ENCODE measurements around the gene LRRC23.
A peak's percentile ranks its signal among the peaks of the same experiment; 100 is the strongest.
"Not testable (repeated sequence)": the region's sequence is repeated elsewhere in the genome, so short reads cannot be mapped to it uniquely, and the experiment has no call there.

The LRRC23 gene

GRCh38 chr12:6883252-6883651 lies 21.4 kb upstream of the LRRC23 start:
- TF ChIP-seq, protein P1, sequence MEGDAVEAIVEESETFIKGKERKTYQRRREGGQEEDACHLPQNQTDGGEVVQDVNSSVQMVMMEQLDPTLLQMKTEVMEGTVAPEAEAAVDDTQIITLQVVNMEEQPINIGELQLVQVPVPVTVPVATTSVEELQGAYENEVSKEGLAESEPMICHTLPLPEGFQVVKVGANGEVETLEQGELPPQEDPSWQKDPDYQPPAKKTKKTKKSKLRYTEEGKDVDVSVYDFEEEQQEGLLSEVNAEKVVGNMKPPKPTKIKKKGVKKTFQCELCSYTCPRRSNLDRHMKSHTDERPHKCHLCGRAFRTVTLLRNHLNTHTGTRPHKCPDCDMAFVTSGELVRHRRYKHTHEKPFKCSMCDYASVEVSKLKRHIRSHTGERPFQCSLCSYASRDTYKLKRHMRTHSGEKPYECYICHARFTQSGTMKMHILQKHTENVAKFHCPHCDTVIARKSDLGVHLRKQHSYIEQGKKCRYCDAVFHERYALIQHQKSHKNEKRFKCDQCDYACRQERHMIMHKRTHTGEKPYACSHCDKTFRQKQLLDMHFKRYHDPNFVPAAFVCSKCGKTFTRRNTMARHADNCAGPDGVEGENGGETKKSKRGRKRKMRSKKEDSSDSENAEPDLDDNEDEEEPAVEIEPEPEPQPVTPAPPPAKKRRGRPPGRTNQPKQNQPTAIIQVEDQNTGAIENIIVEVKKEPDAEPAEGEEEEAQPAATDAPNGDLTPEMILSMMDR (IDR thresholded peaks at IDR 0.05): no peak
- Histone ChIP-seq H3K4me3 (no peak overlapping the region), H3K27ac (no peak overlapping the region), H3K27me3 (no peaks in the 10 kb centered on the region), H3K4me1 (no peaks in the 10 kb centered on the region), H3K9me3 (no peaks in the 10 kb centered on the region), H3K36me3 (peaks cover 8 to 39% (median 24%) of the 10 kb centered on the region in 3 donors)
- DNase-seq: no peak
- intact Hi-C loops (cut with DNase I; ENCODE audit: low total_unique reads): no loop called here

- intact Hi-C loops (cut with DNase I; ENCODE audit: low total_unique reads): no loop called here
- no peak overlapping the region for H3K27ac ChIP-seq
- TF ChIP-seq, protein P1 (IDR thresholded peaks at IDR 0.05): no peak
- H3K4me1 ChIP-seq: no peaks in the 10 kb centered on the region
- no peaks in the 10 kb centered on the region for H3K27me3 ChIP-seq
- peaks cover 8 to 39% (median 24%) of the 10 kb centered on the region in 3 donors for H3K36me3 ChIP-seq
- H3K9me3 ChIP-seq: no peaks in the 10 kb centered on the region
- DNase-seq: no peak
- no peak overlapping the region for H3K4me3 ChIP-seq
These were observed 20.9 kb upstream of the LRRC23 start for GRCh38 chr12:6883683-6884082.

DNA sequence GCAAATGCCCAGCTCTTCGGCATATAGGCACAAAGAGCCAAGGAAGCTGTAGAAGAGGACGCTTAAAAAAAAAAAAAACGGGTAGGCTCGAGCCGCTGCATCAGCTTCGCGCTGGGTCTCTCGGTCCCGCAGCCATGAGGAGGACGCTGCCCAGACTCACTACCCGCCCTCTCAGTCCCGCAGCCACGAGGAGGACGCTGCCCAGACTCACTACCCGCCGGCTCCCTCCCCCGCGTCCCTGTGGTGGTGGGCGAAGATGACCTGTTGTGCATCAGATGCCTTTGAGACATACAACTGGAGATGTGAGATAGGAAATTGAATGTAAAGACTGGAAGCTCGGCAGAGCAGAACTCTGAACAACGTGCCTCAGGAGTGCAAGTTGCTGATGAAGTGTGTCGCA lies 20.1 kb upstream of the LRRC23 start:
- TF ChIP-seq, protein P1 (IDR thresholded peaks at IDR 0.05): no peak
- peaks cover 8 to 39% (median 24%) of the 10 kb centered on the region in 3 donors for H3K36me3 ChIP-seq
- H3K27ac ChIP-seq: no peak overlapping the region
- no peak for DNase-seq
- no peaks in the 10 kb centered on the region for H3K4me1 ChIP-seq
- no peaks in the 10 kb centered on the region for H3K9me3 ChIP-seq
- no peaks in the 10 kb centered on the region for H3K27me3 ChIP-seq
- H3K4me3 ChIP-seq: no peak overlapping the region
- intact Hi-C loops (cut with DNase I; ENCODE audit: low total_unique reads): no loop called here

DNA sequence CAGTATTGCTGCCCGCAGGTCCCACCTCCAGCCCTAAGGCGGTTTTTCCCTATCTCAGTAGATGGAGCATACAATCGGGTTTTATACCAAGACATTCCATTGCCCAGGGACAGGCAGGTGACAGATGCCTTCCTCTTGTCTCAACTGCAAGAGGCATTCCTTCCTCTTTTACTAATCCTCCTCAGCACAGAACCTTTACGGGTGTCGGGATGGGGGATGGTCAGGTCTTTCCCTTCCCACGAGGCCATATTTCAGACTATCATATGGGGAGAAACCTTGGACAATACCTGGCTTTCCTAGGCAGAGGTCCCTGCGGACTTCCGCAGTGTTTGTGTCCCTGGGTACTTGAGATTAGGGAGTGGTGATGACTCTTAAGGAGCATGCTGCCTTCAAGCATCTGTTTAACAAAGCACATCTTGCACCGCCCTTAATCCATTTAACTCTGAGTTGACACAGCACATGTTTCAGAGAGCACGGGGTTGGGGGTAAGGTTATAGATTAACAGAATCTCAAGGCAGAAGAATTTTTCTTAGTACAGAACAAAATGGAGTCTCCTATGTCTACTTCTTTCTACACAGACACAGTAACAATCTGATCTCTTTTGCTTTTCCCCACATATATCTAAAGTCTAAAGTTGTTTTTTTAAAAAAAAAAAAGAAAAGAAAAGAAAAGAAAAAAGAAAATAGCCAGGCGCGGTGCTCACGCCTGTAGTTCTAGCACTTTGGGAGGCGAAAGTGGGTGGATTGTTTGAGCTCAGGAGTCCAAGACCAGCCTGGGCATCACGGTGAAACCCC lies 18.2 kb upstream of the LRRC23 start:
- DNase-seq; H3K27me3 ChIP-seq; H3K4me3 ChIP-seq; H3K9me3 ChIP-seq; H3K27ac ChIP-seq; intact Hi-C loops (cut with DNase I; ENCODE audit: low total_unique reads); H3K4me1 ChIP-seq: not testable (repeated sequence)
- peaks cover 8 to 39% (median 24%) of the 10 kb centered on the region in 3 donors for H3K36me3 ChIP-seq

GRCh38 chr12:6887460-6887859 lies 17.2 kb upstream of the LRRC23 start:
- peaks cover 0 to 15% (median 5%) of the 10 kb centered on the region in 4 donors for H3K4me1 ChIP-seq
- intact Hi-C loops (cut with DNase I; ENCODE audit: low total_unique reads): no loop called here
- no peak overlapping the region for H3K27ac ChIP-seq
- H3K4me3 ChIP-seq: no peak overlapping the region
- H3K27me3 ChIP-seq: peaks cover 0 to 3% of the 10 kb centered on the region in 2 donors
- TF ChIP-seq, protein P1 (IDR thresholded peaks at IDR 0.05): no peak
- H3K36me3 ChIP-seq: peaks cover 8 to 34% (median 21%) of the 10 kb centered on the region in 3 donors
- no peaks in the 10 kb centered on the region for H3K9me3 ChIP-seq
- no peak for DNase-seq

DNA sequence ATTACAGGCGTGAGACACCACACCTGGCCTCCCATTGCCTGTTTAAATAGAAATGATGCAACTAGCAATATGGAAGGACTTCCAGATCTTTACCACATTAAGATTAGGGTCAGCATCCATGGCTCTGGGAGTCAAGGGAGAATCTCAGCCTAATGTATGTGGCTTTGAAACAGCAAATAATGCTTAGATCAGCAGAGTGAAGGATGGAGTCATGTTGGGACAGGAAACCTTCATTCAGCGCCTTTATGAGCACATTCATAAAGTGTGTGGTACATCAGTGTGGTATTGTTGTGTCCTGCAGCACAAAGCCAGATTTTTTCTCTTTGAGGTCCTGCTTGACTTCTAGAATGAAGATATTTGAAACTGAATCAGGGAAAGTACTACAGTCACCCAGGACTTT lies 16.3 kb upstream of the LRRC23 start:
- Histone ChIP-seq H3K4me1 (peaks cover 0 to 15% (median 5%) of the 10 kb centered on the region in 4 donors), H3K27me3 (peaks cover 0 to 3% of the 10 kb centered on the region in 2 donors), H3K4me3 (no peak overlapping the region), H3K27ac (no peak overlapping the region), H3K9me3 (no peaks in the 10 kb centered on the region), H3K36me3 (peaks cover 8 to 25% (median 14%) of the 10 kb centered on the region in 3 donors)
- TF ChIP-seq, protein P1 (IDR thresholded peaks at IDR 0.05): no peak
- intact Hi-C loops (cut with DNase I; ENCODE audit: low total_unique reads): no loop called here
- no peak for DNase-seq

- H3K27ac ChIP-seq; H3K27me3 ChIP-seq; intact Hi-C loops (cut with DNase I; ENCODE audit: low total_unique reads); DNase-seq; H3K4me3 ChIP-seq; H3K9me3 ChIP-seq: not testable (repeated sequence)
- peaks cover 0 to 15% (median 5%) of the 10 kb centered on the region in 4 donors for H3K4me1 ChIP-seq
- H3K36me3 ChIP-seq: peaks cover 6 to 20% (median 11%) of the 10 kb centered on the region in 3 donors
These were observed 15.8 kb upstream of the LRRC23 start for GRCh38 chr12:6888794-6889193.

DNA sequence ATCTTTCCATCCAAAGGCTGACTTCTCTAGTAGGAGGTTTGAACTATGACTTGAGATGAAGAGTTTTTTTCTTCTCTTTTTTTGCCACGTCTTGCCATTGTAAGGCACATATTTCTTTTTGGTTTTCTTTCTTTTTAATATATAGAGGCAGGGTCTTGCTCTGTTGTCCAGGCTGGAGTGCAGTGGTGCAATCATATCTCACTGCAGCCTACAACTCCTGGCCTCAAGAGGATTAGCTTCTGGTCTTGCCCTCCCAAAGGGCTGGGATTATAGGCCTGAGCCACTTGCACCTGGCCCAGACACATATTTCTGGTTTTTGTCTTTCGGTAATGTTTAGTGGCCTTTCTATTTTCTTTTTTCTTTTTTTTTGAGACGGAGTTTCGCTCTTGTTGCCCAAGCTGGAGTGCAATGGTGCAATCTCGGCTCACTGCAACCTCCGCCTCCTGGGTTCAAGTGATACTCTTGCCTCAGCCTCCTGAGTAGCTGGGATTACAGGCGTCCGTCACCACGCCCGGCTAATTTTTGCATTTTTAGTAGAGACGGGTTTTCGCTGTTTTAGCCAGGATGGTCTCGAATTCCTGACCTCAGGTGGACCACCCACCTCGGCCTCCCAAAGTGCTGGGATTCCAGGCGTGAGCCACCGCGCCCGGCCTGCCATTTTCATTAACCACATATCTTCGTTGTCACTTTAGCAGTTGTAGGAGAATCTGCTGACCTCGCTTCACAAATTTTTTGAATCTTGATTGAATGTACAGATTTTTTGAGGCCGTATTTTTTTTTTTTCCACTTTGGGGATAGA lies 14.6 kb upstream of the LRRC23 start:
- H3K4me1 ChIP-seq: peaks cover 0 to 15% (median 5%) of the 10 kb centered on the region in 4 donors
- DNase-seq; H3K36me3 ChIP-seq; intact Hi-C loops (cut with DNase I; ENCODE audit: low total_unique reads); H3K9me3 ChIP-seq; H3K27me3 ChIP-seq; H3K4me3 ChIP-seq: not testable (repeated sequence)
- H3K27ac ChIP-seq: peak overlapping the region; percentile 80 to 93

Measured in tibial artery (tissue), 4 donors.